ENCODE data around the gene NTSR2. TPM values are rescaled to one million over a fixed set of nuclear protein-coding genes. Genes with fewer than 3 reads are reported as not detected.

The NTSR2 gene
- total and polyA plus RNA-seq, 2 of the 8 experiments (the other 6 are each of a cell fraction or from before 2014, with no cell fraction given), result 0.05 TPM; not detected in 1

GRCh38 chr2:11613297-11613696, 56.7 kb downstream of the NTSR2 start:
- Histone ChIP-seq H2BK20ac (ENCODE audit: low read length) (no peak overlapping the region), H3K56ac (replicated peaks; ENCODE audit: insufficient read length, low read depth, low read length) (no peak overlapping the region), H3K79me2 (ENCODE audit: control insufficient read depth in 1 of 2, insufficient read depth in 2 of 2, low read length in 2 of 2) (no peaks in the 10 kb centered on the region; a peak in 1 of 4 replicates), H3K23me2 (ENCODE audit: low read depth, low read length) (no peaks in the 10 kb centered on the region), H2BK5ac (ENCODE audit: low read depth, low read length) (no peak overlapping the region), H3K9ac (replicated peaks in 1 of 4; ENCODE audit: extremely low read depth in 1 of 4, low read depth in 3 of 4, low read length in 3 of 4) (no peak overlapping the region), H2AK5ac (ENCODE audit: low read depth, low read length) (no peak overlapping the region), H3K9me3 (ENCODE audit: insufficient read depth in 2 of 2, low read depth in 1 of 2, low read length in 1 of 2) (no peaks in the 10 kb centered on the region), H2BK120ac (replicated peaks; ENCODE audit: low read depth, low read length) (no peak overlapping the region), H3K79me1 (ENCODE audit: low read depth, low read length) (no peaks in the 10 kb centered on the region; the same call in 1 of the 2 replicates), H3K4me3 (ENCODE audit: extremely low read depth in 1 of 4, insufficient read depth in 2 of 4, low read depth in 3 of 4, low read length in 4 of 4) (no peak overlapping the region), H2BK12ac (ENCODE audit: low read depth, low read length) (no peak overlapping the region), H3K4me1 (replicated peaks in 1 of 4; ENCODE audit: control insufficient read depth in 3 of 4, insufficient read depth in 4 of 4, low read length in 3 of 4) (no peaks in the 10 kb centered on the region), H3K4me2 (ENCODE audit: insufficient read depth in 1 of 2, low read depth in 2 of 2, low read length in 2 of 2) (no peak overlapping the region), H4K5ac (ENCODE audit: insufficient read length, low read depth, low read length) (no peak overlapping the region), H3K4ac (replicated peaks; ENCODE audit: insufficient read length, low read depth, low read length) (no peak overlapping the region), H2AFZ (ENCODE audit: low read length) (no peak overlapping the region), H4K8ac (ENCODE audit: extremely low read depth, insufficient read depth, low read length) (no peak overlapping the region), H3K27ac (ENCODE audit: low read depth, low read length) (no peak overlapping the region), H4K91ac (replicated peaks; ENCODE audit: insufficient read length, low read length) (no peak overlapping the region), H3K23ac (ENCODE audit: insufficient read length) (no peak overlapping the region), H3K18ac (ENCODE audit: extremely low read depth, low read length) (no peak overlapping the region), H4K20me1 (replicated peaks in 1 of 2; ENCODE audit: control insufficient read depth in 1 of 2, insufficient read depth in 2 of 2, low read length in 2 of 2) (peaks cover 0 to 7% of the 10 kb centered on the region in 2 experiments), H3K36me3 (ENCODE audit: control insufficient read depth in 2 of 4, insufficient read depth in 4 of 4, low read length in 3 of 4) (peaks cover 0 to 11% (median 6%) of the 10 kb centered on the region in 4 experiments; a peak in 3 of 8 replicates), H3K14ac (ENCODE audit: insufficient read length) (no peak overlapping the region), H2BK15ac (ENCODE audit: low read length) (no peak overlapping the region), H3K27me3 (replicated peaks in 1 of 4; ENCODE audit: control insufficient read depth in 3 of 4, extremely low read depth in 1 of 4, insufficient read depth in 3 of 4, low read length in 3 of 4) (no peaks in the 10 kb centered on the region)
- ChIA-PET POLR2A (ENCODE audit: partially characterized antibody) (no interaction called here), CTCF (ENCODE audit: partially characterized antibody) (interaction anchor here (1.8 kb wide), 1 partner anchor 8 kb away, joined by 5 read pairs; no protein-coding TSS in a partner anchor)
- TF ChIP-seq BRCA1 (IDR thresholded peaks at IDR 0.05; ENCODE audit: low read depth, low read length) (no peak), CREB1 (IDR thresholded peaks at IDR 0.05) (no peak)
- DNase-seq (ENCODE audit: low read depth in 1 of 2, low spot score in 2 of 2), result no peak
- WGBS, 2 experiments (ENCODE audit: extremely low coverage in 1 of 2, insufficient coverage in 1 of 2, insufficient read length in 1 of 2, insufficient replicate concordance in 2 of 2, low coverage in 1 of 2, low lambda C conversion rate in 2 of 2, missing lambda C conversion rate in 1 of 2), result 76% methylated on average over 5 of the region's 5 CpGs; no CpG with 5 or more reads in 1 of the 2 experiments
- no peak for FAIRE-seq
